Right renal cortex interstitium (tissue), 3 donors: Measurements from ENCODE around the gene SGCA. TPM values are rescaled to one million over a fixed set of nuclear protein-coding genes. Genes with fewer than 3 reads are reported as not detected.

Source experiments
- DNase-seq, 3 donors: peaks; one replicate each; pipeline ENCODE4 v3.0.0-alpha.2; 2013; ENCODE audit warnings: low read depth in 3 of 3, low spot score in 2 of 3
- polyA plus RNA-seq, 3 donors: library from polyadenylated mRNA; unstranded; fragments of 120-200 nt; gene quantifications; one replicate each; pipeline ENCODE4 v1.2.1, GENCODE V29; 2013; ENCODE audit not compliant: insufficient read length in 3 of 3

Gene SGCA
- polyA plus RNA-seq, 3 donors = 0.62 to 0.85 (median 0.83) TPM

- DNase-seq = no peak
Observed at GRCh38 chr17:50180620-50181019, 14.8 kb downstream of the SGCA start.

- DNase-seq = no peak
Observed at GRCh38 chr17:50181144-50181543, 15.3 kb downstream of the SGCA start.

GRCh38 chr17:50181591-50182560 is 16.1 kb downstream of the SGCA start:
- DNase-seq = no peak

- no peak for DNase-seq
Observed at GRCh38 chr17:50182783-50183420, 17.1 kb downstream of the SGCA start.

GRCh38 chr17:50183421-50183994 is 17.7 kb downstream of the SGCA start:
- DNase-seq = no peak

GRCh38 chr17:50184064-50184463 is 18.3 kb downstream of the SGCA start:
- DNase-seq = no peak

GRCh38 chr17:50184611-50185398 is 19.0 kb downstream of the SGCA start:
- no peak for DNase-seq

GRCh38 chr17:50185631-50186471 is 20.0 kb downstream of the SGCA start:
- DNase-seq = no peak

GRCh38 chr17:50186661-50187393 is 21.0 kb downstream of the SGCA start:
- DNase-seq = no peak

- DNase-seq = no peak
Observed at GRCh38 chr17:50187394-50187725, 21.6 kb downstream of the SGCA start.

GRCh38 chr17:50187751-50188530 is 22.1 kb downstream of the SGCA start:
- no peak for DNase-seq

GRCh38 chr17:50188531-50188920 is 22.7 kb downstream of the SGCA start:
- DNase-seq = no peak

- DNase-seq = no peak
Observed at GRCh38 chr17:50188921-50189549, 23.2 kb downstream of the SGCA start.

- no peak for DNase-seq
Observed at GRCh38 chr17:50189550-50190292, 23.9 kb downstream of the SGCA start.

- no peak for DNase-seq
Observed at GRCh38 chr17:50190293-50190602, 24.4 kb downstream of the SGCA start.

GRCh38 chr17:50190603-50191358 is 25.0 kb downstream of the SGCA start:
- DNase-seq = no peak
